GM12878 (cell line): ENCODE results near the gene HEYL. TPM values are rescaled to one million over a fixed set of nuclear protein-coding genes. Genes with fewer than 3 reads are reported as not detected.
A peak's percentile ranks its signal among the peaks of the same experiment; 100 is the strongest.

Experiments
- ATAC-seq: fragments of 200-7000 bp; cut with Tn5 transposase; 3 replicates; pipeline ENCODE4 v1.9.1; 2020; ENCODE audit warnings: mild to moderate bottlenecking, moderate library complexity
- BruUV-seq: library from RNA; stranded (reverse); fragments of 400-500 nt; replicated peaks from 2 replicates; lab custom pipeline; 2021; lab: Mats Ljungman, UMichigan
- CTCF ChIA-PET: fragments of 300-600 bp; sonication (Branson Sonifier 250); formaldehyde crosslinking; extraction: SDS; loops from one replicate; lab custom pipeline; 2021; ENCODE audit warnings: inconsistent platforms; lab: Yijun Ruan, JAX
- POLR2A ChIA-PET: fragments of 350-600 bp; formaldehyde crosslinking; extraction: SDS; loops from one replicate; lab custom pipeline; 2021; ENCODE audit warnings: inconsistent platforms; lab: Charles Lee
- RAD21 ChIA-PET: fragments of 300-600 bp; sonication (Branson Sonifier 250); formaldehyde crosslinking; loops from one replicate; lab custom pipeline; 2023; ENCODE audit warnings: antibody characterized with exemption; ENCODE audit not compliant: unreplicated experiment; lab: Charles Lee
- SMC1A ChIA-PET: fragments of 300-600 bp; sonication (Branson Sonifier 250); formaldehyde crosslinking; loops from one replicate; lab custom pipeline; 2023; ENCODE audit not compliant: unreplicated experiment, uncharacterized antibody; lab: Charles Lee
- DNase-seq: peaks from one replicate; pipeline ENCODE4 v3.0.0-alpha.2; 2011; ENCODE audit warnings: low read depth, low spot score
- FAIRE-seq: peaks from 3 replicates; lab custom pipeline; 2011; peaks lifted over from hg19 to GRCh38; lab: Jason Lieb, UNC
- H2AFZ ChIP-seq: 2 replicates; pipeline ENCODE4 v1.6.0; 2011; ENCODE audit warnings: low read depth, low read length, control low read depth; ENCODE audit not compliant: control insufficient read depth
- H3K27ac ChIP-seq: 2 replicates; pipeline ENCODE4 v1.5.1; 2011; ENCODE audit warnings: control low read depth; ENCODE audit not compliant: control insufficient read depth, insufficient read depth
- H3K27me3 ChIP-seq, 2 experiments: replicated peaks in 1 of 2; 2 replicates each; pipeline versions ENCODE4 v1.6.0 to v1.6.1; 2011; ENCODE audit warnings: low read length in 1 of 2; ENCODE audit not compliant: control insufficient read depth in 2 of 2, insufficient read depth in 2 of 2
- H3K36me3 ChIP-seq, 2 experiments: 2 replicates each; pipeline ENCODE4 v1.5.1; 2011; ENCODE audit warnings: low read length in 1 of 2; ENCODE audit not compliant: control insufficient read depth in 2 of 2, insufficient read depth in 2 of 2
- H3K4me1 ChIP-seq: 2 replicates; pipeline ENCODE4 v1.6.1; 2011; ENCODE audit warnings: mild to moderate bottlenecking, low read length, moderate library complexity, mixed read lengths; ENCODE audit not compliant: control insufficient read depth, insufficient read depth
- H3K4me2 ChIP-seq: 2 replicates; pipeline ENCODE4 v1.6.0; 2011; ENCODE audit warnings: control low read depth; ENCODE audit not compliant: control insufficient read depth, insufficient read depth
- H3K4me3 ChIP-seq: fragments of 200-600 bp; sonication (generic); 2 replicates; pipeline ENCODE4 v1.5.1; 2016
- H3K79me2 ChIP-seq: 2 replicates; pipeline ENCODE4 v1.6.0; 2011; ENCODE audit warnings: low read length; ENCODE audit not compliant: control insufficient read depth, insufficient read depth
- H3K9ac ChIP-seq: 2 replicates; pipeline ENCODE4 v1.8.0; 2011; ENCODE audit warnings: low read length, control low read depth, mixed read lengths; ENCODE audit not compliant: control insufficient read depth, insufficient read depth
- H3K9me3 ChIP-seq: replicated peaks from 3 replicates; pipeline ENCODE4 v1.5.1; 2011; ENCODE audit warnings: mild to moderate bottlenecking, low read length; ENCODE audit not compliant: control insufficient read depth, insufficient read depth
- H4K20me1 ChIP-seq: 2 replicates; pipeline ENCODE4 v1.6.0; 2011; ENCODE audit not compliant: control insufficient read depth, insufficient read depth
- CREM ChIP-seq: IDR thresholded peaks from 2 replicates; pipeline ENCODE4 v1.6.1; 2014; ENCODE audit warnings: antibody characterized with exemption, low read depth
- FOXK2 ChIP-seq: fragments of 450-650 bp; IDR thresholded peaks from 2 replicates; pipeline ENCODE4 v1.6.1; 2017; ENCODE audit warnings: mild to moderate bottlenecking, moderate library complexity
- GABPA ChIP-seq: IDR thresholded peaks from 2 replicates; pipeline ENCODE4 v1.6.1; 2014; ENCODE audit warnings: antibody characterized with exemption, low read depth, mild to moderate bottlenecking, inconsistent platforms
- HDAC2 ChIP-seq: fragments of 200-600 bp; sonication (generic); IDR thresholded peaks from 2 replicates; pipeline ENCODE4 v1.6.1; 2017
- POLR2AphosphoS5 ChIP-seq: IDR thresholded peaks from 2 replicates; pipeline ENCODE4 v1.6.1; 2011; ENCODE audit warnings: mild to moderate bottlenecking, low read length, inconsistent platforms
- POU2F2 ChIP-seq: IDR thresholded peaks from 3 replicates; pipeline ENCODE4 v1.6.1; 2011; ENCODE audit warnings: low read depth, mild to moderate bottlenecking, low read length, borderline replicate concordance
- RAD21 ChIP-seq: IDR thresholded peaks from 2 replicates; pipeline ENCODE4 v1.6.1; 2011; ENCODE audit warnings: mild to moderate bottlenecking, low read depth, low read length, moderate library complexity; ENCODE audit not compliant: insufficient read depth
- SMAD1 ChIP-seq: fragments of 450-650 bp; IDR thresholded peaks from 2 replicates; pipeline ENCODE4 v1.6.1; 2018; ENCODE audit warnings: mild to moderate bottlenecking, low read depth; ENCODE audit not compliant: partially characterized antibody
- USF2 ChIP-seq: IDR thresholded peaks from 2 replicates; pipeline ENCODE4 v1.6.1; 2011; ENCODE audit warnings: low read depth, low read length, improper control_type of control experiment, borderline replicate concordance
- YY1 ChIP-seq: IDR thresholded peaks from 2 replicates; pipeline ENCODE4 v1.6.1; 2011; ENCODE audit warnings: low read depth, mild to moderate bottlenecking, low read length
- ZBED1 ChIP-seq: IDR thresholded peaks from 2 replicates; pipeline ENCODE4 v1.6.1; 2016; ENCODE audit warnings: borderline replicate concordance
- ZBTB4 ChIP-seq: fragments of 450-650 bp; formaldehyde crosslinking; IDR thresholded peaks from 2 replicates; pipeline ENCODE4 v1.4.0; 2022; ENCODE audit warnings: mild to moderate bottlenecking, moderate library complexity
- ZNF274 ChIP-seq: IDR thresholded peaks from one replicate; pipeline ENCODE4 v1.8.0; 2011; ENCODE audit not compliant: insufficient read length, insufficient read depth
- ZNF622 ChIP-seq: fragments of 450-650 bp; IDR thresholded peaks from 2 replicates; pipeline ENCODE4 v1.6.1; 2017; ENCODE audit warnings: mild to moderate bottlenecking, inconsistent platforms
- ZSCAN29 ChIP-seq: fragments of 450-650 bp; IDR thresholded peaks from 2 replicates; pipeline ENCODE4 v1.6.1; 2017; ENCODE audit warnings: mild to moderate bottlenecking, moderate library complexity
- WGBS: methylation state at CpG from one replicate; pipeline ENCODE4 v1.1.6; 2016; ENCODE audit warnings: low lambda C conversion rate; ENCODE audit not compliant: insufficient replicate concordance, insufficient coverage; ENCODE audit errors: missing lambda C conversion rate; 5-methylcytosine and 5-hydroxymethylcytosine counted together
- in situ Hi-C: fragments of 300-500 bp; cut with MboI; formaldehyde crosslinking; loops from 9 replicates; pipeline ENCODE4 v1.14.3; 2018; ENCODE audit warnings: mixed read lengths
- intact Hi-C: fragments of 100-400 bp; cut with micrococcal nuclease; formaldehyde crosslinking; loops from one replicate; pipeline ENCODE4 v1.14.2; 2022; ENCODE audit not compliant: unreplicated experiment
- polyA plus RNA-seq, 11 experiments: library from polyadenylated mRNA; depleted of rRNA in 4 of 11; unstranded in 6 of 11; stranded (reverse) in 5 of 11; fragments of >200 nt; fragmentation: Nextera tagmentation in 4 of 11; fragmentation: Illumina TruSeq in 1 of 11; extraction: Ambion mirVana in 4 of 11; extraction: Trizol in 1 of 11; gene quantifications; 1 replicate in 1 of 11; 2 replicates in 10 of 11; pipeline versions ENCODE4 v1.2.1 to v1.2.3, GENCODE V29; 2011 to 2016; ENCODE audit warnings: inconsistent platforms in 2 of 11, missing spikeins in 2 of 11, low read depth in 1 of 11
- total RNA-seq, 4 experiments: library from RNA; depleted of rRNA in 3 of 4; stranded (reverse); fragments of >200 nt in 3 of 4; fragmentation: Illumina TruSeq in 1 of 4; extraction: Trizol in 1 of 4; gene quantifications; 2 replicates each; pipeline versions ENCODE4 v1.2.1 to v1.2.3, GENCODE V29; 2013 to 2021
- TF ChIP-seq, protein P1 (sequence below): IDR thresholded peaks from 2 replicates; pipeline ENCODE4 v1.6.1; 2011; ENCODE audit warnings: borderline replicate concordance, low read depth, mild to moderate bottlenecking, moderate library complexity, low read length; ENCODE audit not compliant: insufficient read depth, poor library complexity, severe bottlenecking

The HEYL gene
- total and polyA plus RNA-seq, 10 of the 15 experiments (the other 5 are each of a cell fraction or from before 2014, with no cell fraction given) = under 0.01 to 0.04 TPM; not detected in 8

GRCh38 chr1:39653546-39654031 is 14.1 kb upstream of the HEYL start:
- H3K36me3 ChIP-seq = no peaks in the 10 kb centered on the region
- peaks cover 3% of the 10 kb centered on the region; the same call in 1 of the 2 replicates for H3K4me1 ChIP-seq
- no peak overlapping the region; the same call in 1 of the 2 replicates for H2AFZ ChIP-seq
- peak; percentile 23 for DNase-seq
- no peaks in the 10 kb centered on the region; a peak in 1 of 4 replicates for H3K27me3 ChIP-seq
- H3K79me2 ChIP-seq = no peaks in the 10 kb centered on the region
- in situ Hi-C loops (no loop called here), intact Hi-C loops (loop anchor here (1.0 to 10.0 kb wide), 3 partner anchors 47 to 549 kb away; no protein-coding TSS in a partner anchor)
- 0% methylated on average over 8 of the region's 8 CpGs for WGBS
- H3K4me3 ChIP-seq = no peak overlapping the region
- no peak overlapping the region for H3K4me2 ChIP-seq
- no peaks in the 10 kb centered on the region for H3K9me3 ChIP-seq
- H3K27ac ChIP-seq = no peak overlapping the region
- no peaks in the 10 kb centered on the region for H4K20me1 ChIP-seq
- no TSS peak for BruUV-seq
- ATAC-seq = peak; percentile 82
- ChIA-PET SMC1A (interaction anchor here (1.3 to 4.7 kb wide), 2 partner anchors 49 to 52 kb away, joined by 6 to 35 read pairs; no protein-coding TSS in a partner anchor), POLR2A (no interaction called here), CTCF (interaction anchor here (0.6 to 11.1 kb wide), 18 partner anchors 11 to 555 kb away, joined by 3 to 312 read pairs (median 4); partner anchors contain the start of gene NT5C1A), RAD21 (interaction anchor here (1.4 to 3.0 kb wide), 4 partner anchors 42 to 555 kb away, joined by 3 to 34 read pairs (median 12); no protein-coding TSS in a partner anchor)
- H3K9ac ChIP-seq = no peak overlapping the region
- FAIRE-seq = peak; percentile 91
- TF ChIP-seq GABPA (no peak), FOXK2 (no peak), RAD21 (peak; percentile 82), ZBED1 (no peak), ZSCAN29 (no peak), SMAD1 (no peak), HDAC2 (no peak), POLR2AphosphoS5 (no peak), ZBTB4 (CRISPR knock-in tag) (no peak), ZNF622 (no peak), CREM (no peak), YY1 (0 out of 2 replicates have a peak, but pooled peaks have one; percentile 47), ZNF274 (no peak), POU2F2 (no peak), USF2 (no peak)
- TF ChIP-seq, protein P1, sequence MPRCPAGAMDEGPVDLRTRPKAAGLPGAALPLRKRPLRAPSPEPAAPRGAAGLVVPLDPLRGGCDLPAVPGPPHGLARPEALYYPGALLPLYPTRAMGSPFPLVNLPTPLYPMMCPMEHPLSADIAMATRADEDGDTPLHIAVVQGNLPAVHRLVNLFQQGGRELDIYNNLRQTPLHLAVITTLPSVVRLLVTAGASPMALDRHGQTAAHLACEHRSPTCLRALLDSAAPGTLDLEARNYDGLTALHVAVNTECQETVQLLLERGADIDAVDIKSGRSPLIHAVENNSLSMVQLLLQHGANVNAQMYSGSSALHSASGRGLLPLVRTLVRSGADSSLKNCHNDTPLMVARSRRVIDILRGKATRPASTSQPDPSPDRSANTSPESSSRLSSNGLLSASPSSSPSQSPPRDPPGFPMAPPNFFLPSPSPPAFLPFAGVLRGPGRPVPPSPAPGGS = no peak
